DND-41 (cell line): ENCODE results near the gene PTPN7.

Experiments
- ATAC-seq: fragments of 200-7000 bp; cut with Tn5 transposase; 3 replicates; pipeline ENCODE4 v1.9.1; 2021; ENCODE audit warnings: low read depth; ENCODE audit not compliant: insufficient read depth
- DNase-seq: peaks from one replicate; pipeline ENCODE4 v3.0.0-alpha.2; 2020
- H2AFZ ChIP-seq: 2 replicates; pipeline ENCODE4 v1.6.0; 2012; ENCODE audit warnings: low read depth, low read length
- H3K27ac ChIP-seq: 2 replicates; pipeline ENCODE4 v1.5.1; 2012; ENCODE audit warnings: low read length, inconsistent platforms
- H3K27me3 ChIP-seq: fragments of 200-600 bp; sonication (generic); 2 replicates; pipeline ENCODE4 v1.6.0; 2012; ENCODE audit warnings: low read length, mild to moderate bottlenecking, inconsistent platforms; ENCODE audit not compliant: insufficient read depth, poor library complexity
- H3K36me3 ChIP-seq: 2 replicates; pipeline ENCODE4 v1.5.1; 2012; ENCODE audit warnings: low read length, inconsistent platforms; ENCODE audit not compliant: insufficient read depth
- H3K4me1 ChIP-seq: 2 replicates; pipeline ENCODE4 v1.5.1; 2012; ENCODE audit warnings: mild to moderate bottlenecking, low read length; ENCODE audit not compliant: insufficient read depth
- H3K4me2 ChIP-seq: 2 replicates; pipeline ENCODE4 v1.6.0; 2012; ENCODE audit warnings: mild to moderate bottlenecking, moderate library complexity, low read length, inconsistent platforms; ENCODE audit not compliant: insufficient read depth
- H3K4me3 ChIP-seq, 2 experiments: fragments of 200-600 bp in 1 of 2; shearing (Covaris generic) in 1 of 2; 2 replicates each; pipeline ENCODE4 v1.5.1; 2012 to 2016; ENCODE audit warnings: inconsistent platforms in 2 of 2, low read length in 2 of 2, mild to moderate bottlenecking in 2 of 2, low read depth in 1 of 2, moderate library complexity in 1 of 2
- H3K79me2 ChIP-seq: 2 replicates; pipeline ENCODE4 v1.6.0; 2012; ENCODE audit warnings: low read length, inconsistent platforms; ENCODE audit not compliant: insufficient read depth
- H3K9ac ChIP-seq: 2 replicates; pipeline ENCODE4 v1.6.0; 2012; ENCODE audit warnings: low read depth, mild to moderate bottlenecking, inconsistent platforms, low read length, moderate library complexity
- H3K9me3 ChIP-seq: 2 replicates; pipeline ENCODE4 v1.5.1; 2012; ENCODE audit warnings: low read length, moderate library complexity, mild to moderate bottlenecking, inconsistent platforms; ENCODE audit not compliant: insufficient read depth, severe bottlenecking
- H4K20me1 ChIP-seq: 2 replicates; pipeline ENCODE4 v1.6.0; 2012; ENCODE audit warnings: low read length; ENCODE audit not compliant: insufficient read depth
- CTCF ChIP-seq: IDR thresholded peaks from 2 replicates; pipeline ENCODE4 v1.5.1; 2012; ENCODE audit warnings: borderline replicate concordance, low read length, moderate library complexity, mild to moderate bottlenecking; ENCODE audit not compliant: poor library complexity, severe bottlenecking; ENCODE audit errors: extremely low read depth
- EZH2 ChIP-seq: IDR thresholded peaks from 3 replicates; pipeline ENCODE4 v1.6.1; 2012; ENCODE audit warnings: borderline replicate concordance, low read depth, mild to moderate bottlenecking, moderate library complexity, low read length, inconsistent platforms; ENCODE audit not compliant: severe bottlenecking

Gene PTPN7

GRCh38 chr1:202202500-202203168, 42.2 kb upstream of the PTPN7 start:
- Histone ChIP-seq H3K36me3 (no peaks in the 10 kb centered on the region), H3K4me2 (no peak overlapping the region), H3K9me3 (no peaks in the 10 kb centered on the region), H3K4me1 (no peaks in the 10 kb centered on the region), H3K79me2 (no peaks in the 10 kb centered on the region), H3K27me3 (peaks cover 3% of the 10 kb centered on the region), H4K20me1 (peaks cover 9% of the 10 kb centered on the region; the same call in 1 of the 2 replicates), H2AFZ (no peak overlapping the region), H3K9ac (no peak overlapping the region), H3K4me3 (no peak overlapping the region), H3K27ac (no peak overlapping the region)
- TF ChIP-seq EZH2 (no peak), CTCF (no peak)
- no peak for DNase-seq
- ATAC-seq, result no peak

- no peak for ATAC-seq
- TF ChIP-seq EZH2, result no peak
- TF ChIP-seq CTCF, result no peak
- Histone ChIP-seq H3K4me3 (no peak overlapping the region), H3K27me3 (peaks cover 3% of the 10 kb centered on the region), H2AFZ (no peak overlapping the region), H3K4me2 (no peak overlapping the region), H4K20me1 (peaks cover 9% of the 10 kb centered on the region; the same call in 1 of the 2 replicates), H3K79me2 (no peaks in the 10 kb centered on the region), H3K27ac (no peak overlapping the region), H3K9ac (no peak overlapping the region), H3K36me3 (no peaks in the 10 kb centered on the region), H3K4me1 (no peaks in the 10 kb centered on the region), H3K9me3 (no peaks in the 10 kb centered on the region)
- DNase-seq, result no peak
Observed at GRCh38 chr1:202201971-202202370, 41.6 kb upstream of the PTPN7 start.

- Histone ChIP-seq H3K4me2 (no peak overlapping the region), H3K27me3 (peaks cover 3% of the 10 kb centered on the region), H4K20me1 (peaks cover 9% of the 10 kb centered on the region; the same call in 1 of the 2 replicates), H3K79me2 (no peaks in the 10 kb centered on the region), H2AFZ (no peak overlapping the region), H3K9ac (no peak overlapping the region), H3K9me3 (no peaks in the 10 kb centered on the region), H3K4me3 (no peak overlapping the region), H3K4me1 (no peaks in the 10 kb centered on the region), H3K36me3 (no peaks in the 10 kb centered on the region), H3K27ac (no peak overlapping the region)
- peak; percentile 34; the same call in 1 of the 3 replicates for ATAC-seq
- no peak for TF ChIP-seq EZH2
- no peak for TF ChIP-seq CTCF
- DNase-seq, result no peak
Observed at GRCh38 chr1:202201266-202201665, 40.9 kb upstream of the PTPN7 start.
